Left renal cortex interstitium (tissue), 4 donors: Measurements from ENCODE around the gene ISCA2. TPM values are rescaled to one million over a fixed set of nuclear protein-coding genes. Genes with fewer than 3 reads are reported as not detected.
"Not testable (repeated sequence)": the region's sequence is repeated elsewhere in the genome, so short reads cannot be mapped to it uniquely, and the experiment has no call there.

Experiments used
- DNase-seq, 4 donors: peaks; one replicate each; pipeline ENCODE4 v3.0.0-alpha.2; 2013; ENCODE audit warnings: low read depth in 4 of 4, low spot score in 2 of 4, missing footprints in 1 of 4
- polyA plus RNA-seq, 4 donors: library from polyadenylated mRNA; unstranded; fragments of 120-200 nt; gene quantifications; one replicate each; pipeline ENCODE4 v1.2.1, GENCODE V29; 2013; ENCODE audit not compliant: insufficient read length in 4 of 4

ISCA2 gene, protein sequence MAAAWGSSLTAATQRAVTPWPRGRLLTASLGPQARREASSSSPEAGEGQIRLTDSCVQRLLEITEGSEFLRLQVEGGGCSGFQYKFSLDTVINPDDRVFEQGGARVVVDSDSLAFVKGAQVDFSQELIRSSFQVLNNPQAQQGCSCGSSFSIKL
- 10 to 100 TPM; 36.1 to 43.5 (median 42.7) TPM for polyA plus RNA-seq

DNA sequence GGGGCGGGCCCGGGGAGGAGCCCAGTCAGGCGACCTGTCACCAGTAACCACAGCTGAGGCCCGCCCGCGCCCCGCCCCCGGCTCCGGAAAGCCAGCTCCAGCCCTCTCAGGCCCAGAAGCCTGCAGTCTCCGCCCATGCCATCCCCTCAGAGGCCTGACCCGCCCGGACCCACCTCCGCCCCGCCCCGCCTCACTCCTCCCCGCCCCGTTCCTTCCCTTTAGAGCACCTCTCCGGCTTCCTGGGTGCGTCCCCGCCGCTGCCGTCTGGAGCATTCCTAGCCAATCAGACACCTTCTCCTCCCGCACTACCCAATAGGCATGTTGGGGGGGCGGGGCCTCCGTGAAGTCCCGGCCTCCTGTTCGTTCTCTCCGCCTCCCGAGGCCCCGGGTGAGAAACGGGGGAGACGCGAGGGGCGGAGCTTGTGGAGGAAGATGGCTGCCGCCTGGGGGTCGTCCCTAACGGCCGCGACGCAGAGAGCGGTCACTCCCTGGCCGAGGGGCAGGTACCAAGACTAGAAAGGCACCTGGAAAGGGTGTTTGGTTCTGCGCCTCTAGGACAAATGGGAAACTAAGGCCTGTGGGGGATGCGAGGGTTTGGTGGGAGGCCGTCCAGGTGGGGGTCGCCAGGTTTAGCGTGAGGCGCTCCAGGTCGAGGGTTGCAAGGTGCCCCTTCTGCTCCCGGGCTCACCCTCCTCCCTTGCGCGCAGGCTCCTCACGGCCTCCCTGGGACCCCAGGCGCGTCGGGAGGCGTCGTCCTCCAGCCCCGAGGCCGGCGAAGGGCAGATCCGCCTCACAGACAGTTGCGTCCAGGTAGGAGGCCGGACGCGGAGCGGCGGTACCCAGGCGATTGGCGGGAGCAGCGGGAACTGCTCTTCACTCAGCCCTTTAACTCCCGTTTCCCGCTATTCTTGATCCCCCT, at the start of gene ISCA2:
Gene ISCA2, plus strand, starts transcription at position 423 of the 919 bp plus-strand sequence. Its CDS starts 10 bp downstream, at position 433.
- DNase-seq: peak; percentile 89 to 97 (median 94)

DNA sequence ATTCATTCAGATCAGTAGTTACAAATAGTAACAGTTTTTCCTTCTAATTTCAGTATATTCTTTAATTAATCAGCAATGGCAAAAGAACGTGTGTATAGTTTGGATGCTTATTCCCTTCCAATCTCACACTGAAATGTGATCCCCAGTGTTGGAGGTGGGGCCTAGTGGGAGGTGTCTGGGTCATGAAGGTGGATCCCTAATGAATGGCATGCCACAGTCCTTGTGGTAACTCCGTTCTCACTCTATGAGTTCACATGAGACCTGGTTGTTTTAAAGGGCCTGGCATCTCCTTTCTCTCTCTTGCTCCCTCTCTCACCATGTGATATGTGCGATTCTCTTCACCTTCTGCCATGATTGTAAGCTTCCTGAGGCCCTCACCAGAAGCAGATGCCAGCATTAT, 48.7 kb upstream of the ISCA2 start:
- no peak for DNase-seq

DNA sequence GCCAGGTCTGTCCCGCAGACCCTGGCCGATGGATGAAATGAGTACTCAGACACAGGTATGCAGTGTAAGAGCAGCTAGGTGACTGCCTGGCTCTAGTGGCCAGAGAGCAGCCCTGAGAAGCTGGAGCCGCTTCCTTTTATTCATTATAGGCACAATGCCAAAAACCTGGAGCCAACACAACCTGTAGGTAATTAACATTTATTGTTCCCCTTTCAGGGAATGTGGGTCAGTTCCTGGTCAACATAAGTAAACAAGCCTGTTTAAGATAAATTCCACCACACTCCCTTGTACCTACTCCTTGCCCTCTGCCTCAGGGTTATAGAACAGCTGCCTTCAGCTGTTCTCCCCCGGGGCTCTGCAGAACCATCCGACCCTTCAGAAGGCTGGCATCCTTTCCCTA, 39.2 kb upstream of the ISCA2 start:
- not testable (repeated sequence) for DNase-seq

DNA sequence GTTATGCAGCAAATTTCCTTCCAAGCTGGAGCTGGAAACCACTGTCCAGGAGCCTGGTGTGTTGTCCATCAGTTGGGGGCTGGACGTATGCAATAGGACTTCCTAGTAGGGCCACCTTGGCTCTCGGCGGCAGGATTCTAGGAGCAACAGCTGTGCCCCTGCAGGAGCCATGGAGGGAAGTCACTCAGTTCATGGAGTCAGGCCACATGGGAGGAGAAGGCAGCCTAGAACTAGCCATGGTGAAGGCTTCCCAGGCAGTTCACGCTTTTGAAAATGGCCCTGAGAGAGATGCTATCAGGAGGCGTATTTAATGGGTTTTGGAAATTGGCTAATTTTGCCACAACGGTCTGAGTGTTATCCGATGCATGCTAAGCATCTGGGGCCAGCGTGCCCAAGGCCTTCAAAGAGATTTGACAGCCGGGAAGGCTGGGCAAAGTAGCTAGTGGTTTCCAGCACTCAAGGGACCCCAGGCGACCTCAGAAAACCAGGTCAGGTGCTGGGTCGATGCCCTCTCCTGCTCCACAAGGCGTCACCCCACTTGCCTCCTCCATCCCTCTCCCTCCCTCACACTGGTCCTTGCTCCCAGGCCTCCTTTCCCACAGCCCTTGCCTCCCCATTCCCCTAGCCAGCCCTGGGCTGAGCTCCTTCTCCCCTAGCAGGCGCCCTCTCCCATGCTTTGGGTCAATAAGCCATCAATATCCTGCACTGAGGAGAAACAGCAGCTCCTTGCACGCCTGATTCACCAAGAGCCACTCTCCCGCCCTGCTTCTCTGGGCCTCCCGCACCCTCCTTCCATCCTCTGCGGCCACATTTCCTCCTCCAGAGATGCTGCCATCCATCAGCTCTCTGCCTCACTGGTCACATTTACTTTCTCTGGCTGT, 36.6 kb upstream of the ISCA2 start:
- DNase-seq: no peak

DNA sequence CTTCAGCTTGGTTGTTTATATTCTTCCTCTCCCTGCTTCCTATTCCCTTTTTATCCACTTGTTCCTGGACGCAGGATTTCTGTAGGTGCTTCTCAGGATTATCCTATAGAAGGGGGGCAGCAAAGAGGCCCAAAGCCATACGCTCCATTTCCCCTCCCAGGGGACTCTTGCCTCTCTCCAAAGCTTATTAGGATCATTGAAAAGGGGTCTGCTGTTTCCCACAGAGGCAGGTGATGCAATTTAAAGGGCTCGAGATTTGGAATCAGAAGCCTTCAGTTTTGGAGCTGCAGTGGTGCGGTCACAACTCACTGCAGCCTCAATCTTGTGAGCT, 36.0 kb upstream of the ISCA2 start:
- DNase-seq: no peak

DNA sequence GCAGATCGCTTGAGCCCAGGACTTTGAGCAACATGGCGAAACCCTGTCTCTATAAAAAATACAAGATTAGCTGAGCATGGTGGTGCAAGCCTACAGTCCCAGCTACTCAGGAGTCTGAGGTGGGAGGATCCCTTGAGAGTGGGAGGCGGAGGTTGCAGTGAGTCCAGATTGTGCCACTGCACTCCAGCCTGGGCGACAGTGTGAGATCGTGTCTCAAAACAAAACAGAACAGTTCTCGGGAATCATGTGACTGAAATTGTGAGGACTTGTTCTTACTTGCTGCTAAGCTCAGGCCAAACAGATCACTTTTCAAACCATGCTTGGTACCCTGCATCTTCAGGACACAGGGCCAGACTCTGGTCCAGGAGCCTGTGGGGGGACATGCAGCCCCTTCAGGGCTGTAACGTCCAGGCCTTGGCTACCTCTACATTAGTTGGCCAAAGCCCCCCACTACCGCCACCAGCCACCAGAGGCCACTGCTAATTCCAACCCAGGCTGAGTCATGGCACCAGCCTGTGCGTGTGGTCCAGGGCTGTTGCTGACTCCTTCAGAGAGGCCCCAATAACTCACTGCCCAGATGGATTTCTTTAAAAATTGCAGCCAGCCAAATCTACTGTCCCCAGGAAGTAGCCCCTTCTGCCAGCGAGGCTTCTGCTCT, 34.1 kb upstream of the ISCA2 start:
- DNase-seq: no peak

DNA sequence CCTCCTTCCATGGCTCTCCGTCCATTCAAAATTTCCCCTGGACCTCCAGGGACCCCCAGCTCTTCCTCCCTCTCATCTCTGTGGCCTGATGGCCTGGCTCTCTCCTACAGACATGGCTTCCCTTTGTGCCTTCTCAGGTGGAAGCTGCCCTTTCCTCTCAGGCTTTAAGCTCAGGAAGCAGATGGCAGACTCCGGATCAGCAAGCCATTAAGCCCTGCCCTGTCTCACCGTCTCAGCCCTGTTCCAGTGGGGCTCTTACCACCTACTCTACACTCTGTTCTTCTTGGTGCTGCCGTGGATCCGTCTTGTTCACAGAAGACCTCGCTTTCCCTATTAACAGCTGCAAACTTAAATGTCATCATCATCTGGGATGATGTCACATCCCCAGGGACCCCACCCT, 33.6 kb upstream of the ISCA2 start:
- no peak for DNase-seq

DNA sequence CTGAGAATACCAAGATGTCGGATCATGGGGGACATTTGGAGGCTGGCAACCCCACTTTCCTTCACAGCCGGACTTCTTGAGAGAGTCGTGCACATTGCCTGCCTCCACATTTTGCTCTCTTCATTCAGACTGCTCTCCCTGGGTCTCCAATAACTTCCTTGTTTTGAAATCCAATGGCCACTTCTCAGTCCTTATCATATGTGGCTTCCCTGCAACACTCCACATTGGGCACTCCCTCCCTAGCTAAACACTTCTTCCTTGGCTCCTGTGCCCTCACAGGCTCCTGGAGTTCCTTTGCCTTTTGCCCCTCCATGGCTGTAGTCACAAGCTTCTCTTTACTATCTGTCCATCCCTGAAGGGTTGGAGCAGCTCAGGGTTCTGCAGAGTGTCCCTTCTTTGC, 30.6 kb upstream of the ISCA2 start:
- no peak for DNase-seq

DNA sequence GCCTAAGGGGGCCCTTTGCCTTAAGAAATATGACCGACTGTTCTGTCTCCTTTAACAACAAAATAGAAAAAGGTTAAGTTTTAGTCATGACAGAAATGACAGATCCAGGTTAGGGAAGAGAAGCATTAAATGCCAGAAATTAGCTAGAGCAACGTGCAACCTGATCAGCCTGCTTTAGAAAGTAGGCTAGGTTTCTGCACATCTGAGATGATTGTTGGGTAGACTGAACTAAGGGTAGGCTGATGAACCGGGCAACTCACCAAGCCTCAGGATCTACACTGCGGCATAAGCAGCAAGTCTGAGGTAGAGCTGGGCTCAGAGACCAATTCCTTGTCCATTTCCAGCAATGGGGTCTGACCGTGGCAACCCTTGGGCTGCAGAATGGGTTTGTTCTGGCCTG, 29.9 kb upstream of the ISCA2 start:
- no peak for DNase-seq

DNA sequence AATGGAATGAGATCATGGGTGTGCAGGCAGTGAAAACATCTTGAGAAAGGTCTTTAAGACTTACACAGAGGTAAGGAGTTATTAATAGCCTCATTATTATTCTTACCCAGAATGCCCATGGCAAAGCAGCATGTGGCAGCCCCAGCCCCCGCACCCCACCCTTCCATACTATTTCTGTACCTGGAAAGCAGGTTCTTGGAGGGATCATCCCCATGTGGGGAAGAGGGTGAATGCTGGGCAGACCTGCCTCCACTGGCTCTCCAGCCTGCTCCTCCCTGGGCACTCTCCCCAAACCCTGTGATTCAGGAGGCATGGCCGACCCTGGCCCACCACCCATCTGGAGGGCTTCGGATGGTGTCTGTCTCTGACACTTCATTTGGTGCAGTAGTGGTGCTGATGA, 28.8 kb upstream of the ISCA2 start:
- no peak for DNase-seq

DNA sequence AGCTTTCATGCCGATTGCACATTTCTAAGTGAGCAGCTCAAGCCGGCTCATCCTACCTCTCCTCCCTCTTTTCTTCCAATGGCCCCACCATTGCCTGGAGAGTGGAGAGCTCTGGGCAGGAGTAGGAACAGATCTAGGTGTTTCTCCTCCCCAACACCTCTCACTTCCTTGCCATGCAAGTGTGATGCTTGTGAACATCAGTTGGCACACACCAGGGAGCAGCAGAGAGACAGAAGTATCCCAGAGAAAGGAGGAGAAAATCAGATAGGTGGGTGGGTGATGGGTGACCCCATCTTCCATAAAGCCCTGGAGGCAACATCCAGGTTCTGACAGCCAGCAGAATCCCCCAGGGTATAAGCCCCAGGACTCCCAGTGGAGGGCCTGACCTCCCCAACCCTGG, 28.2 kb upstream of the ISCA2 start:
- DNase-seq: no peak

DNA sequence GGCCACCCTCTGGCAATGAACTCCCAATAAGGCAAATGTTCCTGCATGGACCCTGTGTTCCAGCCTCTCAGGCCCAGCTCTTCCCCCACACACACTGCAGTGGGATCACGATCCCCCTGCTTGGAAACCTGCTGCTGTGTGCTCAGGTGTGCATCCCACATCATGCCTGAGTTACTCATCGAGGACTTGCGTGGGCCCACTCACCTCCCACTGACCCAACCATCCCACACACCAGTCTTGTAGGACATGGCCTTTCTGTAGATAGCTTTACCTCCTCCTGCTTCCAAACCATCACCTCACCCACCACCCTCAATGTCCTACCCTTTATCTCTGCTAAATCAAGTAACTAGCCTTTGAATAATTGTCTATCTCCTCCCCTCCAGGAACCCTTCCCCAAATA, 25.1 kb upstream of the ISCA2 start:
- DNase-seq: no peak

DNA sequence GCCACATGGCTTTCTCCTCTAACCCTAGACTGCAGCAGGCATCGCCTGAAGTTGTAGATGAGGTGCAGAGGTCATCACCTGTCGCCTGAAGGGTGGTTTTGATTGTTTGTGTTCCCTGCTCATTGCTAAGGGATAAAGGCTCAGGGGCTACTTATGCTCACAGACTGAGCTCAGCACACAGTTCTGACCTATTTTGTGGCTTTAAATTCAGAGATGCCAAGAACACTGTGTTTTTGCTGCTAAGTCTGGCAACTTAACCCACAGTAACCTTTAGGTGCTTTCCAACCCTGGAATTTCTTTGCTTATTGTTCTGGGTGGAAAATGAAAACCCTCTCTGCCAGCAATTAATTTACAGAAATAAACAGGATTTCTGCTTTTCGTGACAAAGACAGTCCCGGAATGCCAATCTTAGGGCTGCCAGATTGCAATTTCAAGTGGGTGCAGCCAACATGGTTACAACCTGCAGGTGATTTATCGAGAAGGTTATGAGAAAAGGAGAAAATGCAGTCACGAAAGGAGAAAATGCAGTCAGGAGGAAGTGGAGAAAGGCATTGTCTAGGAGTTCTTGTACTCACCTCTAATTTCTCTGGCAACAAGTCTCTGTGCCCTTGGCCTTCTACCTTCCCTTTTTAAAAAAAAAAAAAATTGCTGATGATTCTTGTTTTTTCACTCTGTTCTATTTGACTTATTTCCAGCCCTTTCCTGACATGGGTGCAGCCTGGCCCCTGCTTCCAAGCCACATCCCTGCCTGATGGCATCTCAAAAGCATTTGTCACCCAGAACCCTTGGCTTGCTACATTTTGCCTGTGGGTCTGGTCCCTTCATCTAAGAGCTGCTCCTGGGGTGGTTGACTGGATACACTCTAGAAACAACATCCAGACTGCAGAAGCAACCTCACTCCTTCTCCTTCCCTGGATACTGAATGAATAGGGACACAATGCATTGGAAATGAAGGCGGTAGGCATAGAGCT, 23.7 kb upstream of the ISCA2 start:
- no peak for DNase-seq

DNA sequence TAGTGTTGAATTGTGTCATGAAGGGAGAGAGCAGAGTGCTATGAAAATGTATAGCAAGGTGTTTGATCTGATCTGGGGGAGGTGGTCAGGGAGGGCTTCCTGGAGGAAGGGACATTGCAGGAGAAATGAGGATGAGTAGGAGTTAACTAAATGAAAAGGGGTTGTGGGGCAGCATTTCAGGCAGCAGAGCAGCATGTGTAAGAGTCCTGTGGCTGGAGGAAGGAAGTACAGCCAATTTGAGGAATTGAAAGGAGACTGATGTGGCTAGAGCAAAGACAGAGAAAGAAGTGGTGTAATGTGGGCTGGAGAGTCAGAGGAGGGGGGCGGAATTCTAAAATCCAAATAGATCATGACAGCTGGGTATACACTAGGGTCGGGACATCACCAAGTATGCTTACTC, 21.0 kb upstream of the ISCA2 start:
- no peak for DNase-seq

DNA sequence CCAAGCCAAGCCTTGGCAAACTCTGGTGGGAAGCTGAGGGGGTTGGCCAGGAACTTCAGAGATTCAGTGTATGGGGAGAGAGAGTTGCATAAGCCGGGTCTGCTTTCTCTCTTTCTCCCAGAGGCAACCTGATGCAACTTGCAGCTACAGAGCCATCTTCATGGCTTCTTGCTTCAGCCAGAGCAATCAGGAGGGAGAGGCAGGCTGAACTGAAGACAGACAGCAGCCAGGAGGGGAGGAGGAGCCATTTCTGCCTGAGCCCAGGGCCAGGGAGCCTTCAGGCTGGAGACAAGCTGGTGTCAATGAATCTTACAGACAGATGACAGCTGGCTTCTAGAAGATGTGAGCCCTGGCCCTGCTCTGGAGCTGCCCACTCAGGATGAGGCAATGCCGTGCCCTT, 19.2 kb upstream of the ISCA2 start:
- no peak for DNase-seq

DNA sequence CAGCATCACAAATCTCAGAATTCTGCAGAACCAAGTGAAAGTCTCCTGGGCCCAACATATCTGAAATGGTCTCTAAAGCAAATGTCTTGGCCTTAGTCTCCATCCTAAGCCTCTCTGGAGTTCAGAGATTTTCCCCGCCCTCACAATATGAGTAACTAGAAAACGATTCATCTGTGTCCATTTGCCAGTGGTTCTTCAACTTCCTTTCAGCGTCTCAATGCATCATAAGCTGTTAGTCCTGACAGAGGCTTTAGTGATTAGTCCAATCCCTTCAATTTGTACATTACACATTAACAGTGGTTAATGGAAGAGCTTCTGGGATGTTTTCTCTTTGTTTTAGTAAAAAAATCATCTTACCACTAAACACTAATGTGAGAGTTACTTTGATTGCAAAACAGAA, 17.9 kb upstream of the ISCA2 start:
- no peak for DNase-seq

DNA sequence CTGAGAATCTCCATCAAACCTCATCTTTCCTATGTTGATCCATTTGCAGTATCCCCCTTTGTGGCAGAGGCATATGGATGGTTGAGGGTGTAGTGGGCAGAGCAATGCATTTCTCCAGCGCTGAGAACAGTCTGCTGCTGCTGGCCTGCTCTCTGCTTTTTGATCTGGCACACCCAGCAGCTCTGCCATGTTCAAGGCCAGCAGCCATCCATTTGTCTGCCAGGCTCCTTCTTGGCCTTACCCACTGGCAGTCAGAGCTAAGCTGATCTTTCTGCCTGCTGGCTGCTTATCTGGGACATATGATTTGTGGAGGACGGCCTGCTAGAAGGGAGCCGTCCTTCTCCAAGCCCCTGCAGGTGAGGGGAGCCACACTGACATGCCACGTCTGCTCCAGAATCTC, 17.5 kb upstream of the ISCA2 start:
- no peak for DNase-seq

DNA sequence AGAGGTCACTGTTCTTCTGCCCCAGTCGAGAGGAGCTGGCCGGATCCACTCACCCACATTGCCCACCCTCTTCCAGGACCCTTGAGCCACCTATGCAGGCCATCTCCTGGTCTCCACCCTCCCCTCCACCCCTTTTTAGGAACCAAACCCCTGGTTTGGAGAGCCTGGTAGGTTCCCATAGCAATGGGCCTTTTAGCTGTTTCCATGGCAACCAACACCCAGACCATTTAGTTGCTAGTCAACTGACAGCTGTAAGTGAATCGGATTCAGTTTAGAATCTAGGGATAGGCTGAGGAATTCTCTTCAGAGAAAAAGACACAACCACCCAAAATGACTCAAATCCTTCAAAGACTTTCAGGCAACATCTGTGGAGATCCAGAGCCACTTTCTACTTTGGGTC, 17.0 kb upstream of the ISCA2 start:
- no peak for DNase-seq

DNA sequence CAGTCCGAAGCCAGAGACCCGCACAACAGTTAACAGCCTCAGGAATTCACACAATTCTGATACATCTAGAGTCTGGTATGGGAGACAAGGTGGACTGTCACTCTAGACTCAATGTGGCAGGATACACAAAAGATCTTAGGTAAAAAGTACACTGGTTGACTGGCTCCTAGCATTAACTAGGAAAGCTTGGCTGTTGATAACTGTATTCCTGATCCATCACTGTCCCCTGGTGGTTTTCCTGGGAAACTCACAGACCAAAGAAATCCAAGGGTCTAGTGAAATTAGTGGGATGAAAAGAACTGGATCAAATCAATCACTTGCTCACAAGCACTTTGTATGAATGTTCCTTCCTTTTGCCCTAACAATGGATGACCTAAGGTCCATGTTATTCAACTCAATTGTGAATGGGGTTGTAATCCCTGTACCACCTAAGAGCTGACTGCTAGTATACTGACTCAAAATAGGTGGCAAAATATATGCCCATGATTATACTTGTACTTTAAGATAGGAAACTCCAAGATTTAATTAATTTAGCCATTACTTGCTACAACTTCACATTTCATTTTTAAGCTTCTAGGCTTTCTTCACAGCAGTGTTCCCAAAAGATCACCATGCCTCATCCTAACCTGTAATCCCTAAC, 14.4 kb upstream of the ISCA2 start:
- DNase-seq: peak in 1 of 4 donors; percentile 17
